ENCODE results near the gene QRICH1. TPM values are rescaled to one million over a fixed set of nuclear protein-coding genes. Genes with fewer than 3 reads are reported as not detected.

The QRICH1 gene
- total RNA-seq, 1 experiment from 2014 or later: 107 TPM

DNA sequence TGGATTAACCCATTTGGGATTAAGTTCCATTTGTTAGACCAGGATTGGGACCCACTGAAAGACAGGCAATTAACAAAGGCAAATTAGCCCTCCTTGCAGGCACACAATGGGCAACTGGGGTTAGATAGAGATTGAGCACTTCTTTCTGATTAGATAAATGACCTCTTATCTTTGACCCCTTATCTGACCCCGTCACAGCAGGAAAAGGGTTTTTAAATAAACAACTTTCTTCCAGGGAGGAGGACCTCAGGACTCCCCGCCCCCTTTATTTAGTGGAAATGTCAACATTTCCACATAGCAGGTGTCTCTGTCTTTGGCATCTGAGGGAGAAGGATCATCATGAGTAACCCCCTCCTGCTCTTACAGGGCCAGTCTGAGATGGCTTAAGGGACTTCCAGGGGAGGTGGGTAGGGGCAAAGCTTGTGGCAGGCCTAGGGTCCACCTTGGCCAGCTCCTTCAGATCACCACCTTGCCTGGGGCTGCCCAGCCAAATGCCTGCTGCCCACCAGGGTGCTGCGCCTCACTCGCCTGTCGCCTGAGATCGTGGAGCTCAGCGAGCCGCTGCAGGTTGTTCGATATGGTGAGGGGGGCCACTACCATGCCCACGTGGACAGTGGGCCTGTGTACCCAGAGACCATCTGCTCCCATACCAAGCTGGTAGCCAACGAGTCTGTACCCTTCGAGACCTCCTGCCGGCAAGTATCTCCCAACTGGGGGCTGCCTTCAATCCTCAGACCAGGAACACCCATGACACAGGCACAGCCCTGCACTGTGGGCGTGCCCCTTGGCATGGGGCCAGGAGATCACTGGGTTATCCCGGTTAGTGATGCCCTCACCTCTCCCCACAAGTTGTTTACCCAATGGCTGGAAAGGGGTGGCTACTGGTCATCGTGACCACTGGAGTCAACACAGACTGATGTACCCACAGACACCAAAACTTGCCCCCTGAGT lies 89.2 kb downstream of the QRICH1 start:
- Mint-ChIP-seq H3K4me1 (ENCODE audit: low read depth, unreplicated experiment) (peaks cover 16% of the 10 kb centered on the region), H3K9me3 (ENCODE audit: low read depth, unreplicated experiment) (no peaks in the 10 kb centered on the region), H3K4me3 (ENCODE audit: low read depth, unreplicated experiment) (no peak overlapping the region), H3K27me3 (ENCODE audit: unreplicated experiment) (no peaks in the 10 kb centered on the region), H3K36me3 (ENCODE audit: insufficient read depth, unreplicated experiment) (peaks cover 49% of the 10 kb centered on the region), H3K27ac (ENCODE audit: unreplicated experiment) (no peak overlapping the region)
- BruUV-seq (replicated peaks): no TSS peak
- CTCF ChIA-PET: interaction anchor here (0.6 kb wide), 1 partner anchor 719 kb away, joined by 7 read pairs; no protein-coding TSS in a partner anchor
- TF ChIP-seq CTCF (IDR thresholded peaks at IDR 0.05; ENCODE audit: unreplicated experiment): no peak
- DNase-seq: peak; percentile 45
- intact Hi-C loops (cut with micrococcal nuclease; ENCODE audit: unreplicated experiment): no loop called here

- Mint-ChIP-seq H3K9me3 (ENCODE audit: low read depth, unreplicated experiment) (no peaks in the 10 kb centered on the region), H3K27ac (ENCODE audit: unreplicated experiment) (no peak overlapping the region), H3K36me3 (ENCODE audit: insufficient read depth, unreplicated experiment) (peaks cover 18% of the 10 kb centered on the region), H3K4me1 (ENCODE audit: low read depth, unreplicated experiment) (no peaks in the 10 kb centered on the region), H3K4me3 (ENCODE audit: low read depth, unreplicated experiment) (no peak overlapping the region), H3K27me3 (ENCODE audit: unreplicated experiment) (no peaks in the 10 kb centered on the region)
- no TSS peak for BruUV-seq (replicated peaks)
- CTCF ChIA-PET: no interaction called here
- no peak for TF ChIP-seq CTCF (IDR thresholded peaks at IDR 0.05; ENCODE audit: unreplicated experiment)
- no peak for DNase-seq
- intact Hi-C loops (cut with micrococcal nuclease; ENCODE audit: unreplicated experiment): no loop called here
Measured at GRCh38 chr3:49001155-49001554, 92.7 kb downstream of the QRICH1 start.

DNA sequence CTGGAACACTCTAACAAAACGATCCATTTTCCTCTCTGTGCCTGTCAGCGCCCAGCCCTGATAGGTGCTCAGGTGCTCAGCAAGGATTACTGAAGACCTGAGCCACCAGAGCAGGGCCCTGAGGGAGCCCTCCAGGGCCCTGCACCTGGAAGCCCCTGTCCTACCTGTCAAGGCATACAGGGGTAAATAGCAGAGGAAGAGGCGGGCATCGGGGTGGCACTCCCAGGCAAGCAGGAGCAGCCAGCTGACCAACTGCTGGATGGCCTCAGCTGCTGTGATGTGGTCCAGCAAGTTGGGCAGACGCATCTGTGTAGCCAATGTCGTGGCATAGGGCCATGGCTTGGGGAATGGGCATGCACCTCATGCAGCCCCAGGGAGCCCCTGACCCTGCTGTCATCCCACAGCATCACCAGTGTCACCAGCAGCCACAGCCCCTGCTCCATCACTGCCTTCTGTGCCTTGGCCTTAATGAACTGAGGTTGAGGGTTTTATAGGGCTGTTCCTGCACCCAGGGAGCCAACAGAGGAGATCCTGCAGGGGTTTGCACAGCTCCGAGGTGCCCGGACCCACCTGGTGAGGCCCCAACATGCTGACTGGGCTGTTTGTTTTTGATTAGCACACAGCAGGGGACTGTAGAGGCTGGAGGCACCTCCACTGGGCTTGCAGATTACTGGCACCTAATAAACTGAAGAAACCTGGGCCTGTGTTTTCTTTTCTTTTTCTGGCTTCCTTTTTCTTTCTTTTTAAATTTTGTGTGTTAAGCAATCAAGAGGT lies 94.6 kb downstream of the QRICH1 start:
- intact Hi-C loops (cut with micrococcal nuclease; ENCODE audit: unreplicated experiment): no loop called here
- Mint-ChIP-seq H3K27ac (ENCODE audit: unreplicated experiment) (no peak overlapping the region), H3K36me3 (ENCODE audit: insufficient read depth, unreplicated experiment) (peaks cover 12% of the 10 kb centered on the region), H3K4me1 (ENCODE audit: low read depth, unreplicated experiment) (no peaks in the 10 kb centered on the region), H3K4me3 (ENCODE audit: low read depth, unreplicated experiment) (no peak overlapping the region), H3K27me3 (ENCODE audit: unreplicated experiment) (no peaks in the 10 kb centered on the region), H3K9me3 (ENCODE audit: low read depth, unreplicated experiment) (no peaks in the 10 kb centered on the region)
- DNase-seq: no peak
- TF ChIP-seq CTCF (IDR thresholded peaks at IDR 0.05; ENCODE audit: unreplicated experiment): no peak
- BruUV-seq (replicated peaks): no TSS peak
- CTCF ChIA-PET: no interaction called here

DNA sequence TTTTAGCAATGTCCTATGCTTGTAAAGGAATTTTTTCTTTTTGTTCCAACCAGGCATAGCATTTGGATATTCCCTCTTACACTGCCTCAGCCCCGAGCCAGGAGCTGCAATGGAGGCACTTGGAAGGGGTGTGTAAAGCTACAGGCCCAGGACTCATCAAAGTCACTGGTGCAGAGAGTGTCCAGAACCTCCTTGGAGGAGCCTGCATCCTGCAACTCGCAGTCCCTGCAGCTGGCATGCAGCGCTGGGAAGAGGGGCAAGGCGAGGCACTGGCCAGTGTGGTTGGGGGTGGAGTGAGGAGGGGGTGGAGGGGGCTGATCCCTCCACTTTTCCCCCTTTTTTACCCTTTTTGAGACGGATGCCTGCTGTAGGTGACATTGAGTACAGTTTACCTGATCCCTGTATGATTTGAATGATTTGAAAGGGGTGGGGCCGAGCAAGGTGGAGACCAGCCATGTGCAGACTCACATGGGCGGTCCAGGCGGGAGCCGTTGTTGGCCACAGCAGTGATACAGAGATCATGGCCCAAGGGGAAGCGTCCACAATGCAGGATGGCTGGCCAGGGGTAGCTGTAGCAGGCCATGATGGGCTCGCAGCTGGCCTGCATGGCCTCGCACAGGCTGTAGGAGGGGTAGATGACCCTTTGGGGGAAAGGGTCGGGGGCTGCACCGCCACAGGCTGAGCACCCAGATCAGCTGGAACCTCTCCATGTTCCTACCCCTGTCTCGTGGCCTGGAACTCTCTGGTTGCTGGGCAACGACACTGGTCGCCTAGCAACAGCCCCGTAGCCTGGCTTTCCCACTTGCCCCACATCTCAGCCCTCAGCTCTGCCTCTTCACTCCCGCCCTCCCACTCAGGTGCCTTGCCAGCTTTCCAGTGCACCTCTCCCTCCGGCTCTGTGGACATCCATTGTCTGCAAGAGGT lies 95.9 kb downstream of the QRICH1 start:
- Mint-ChIP-seq H3K27ac (ENCODE audit: unreplicated experiment) (no peak overlapping the region), H3K27me3 (ENCODE audit: unreplicated experiment) (no peaks in the 10 kb centered on the region), H3K4me3 (ENCODE audit: low read depth, unreplicated experiment) (no peak overlapping the region), H3K4me1 (ENCODE audit: low read depth, unreplicated experiment) (no peaks in the 10 kb centered on the region), H3K9me3 (ENCODE audit: low read depth, unreplicated experiment) (no peaks in the 10 kb centered on the region), H3K36me3 (ENCODE audit: insufficient read depth, unreplicated experiment) (peaks cover 12% of the 10 kb centered on the region)
- DNase-seq: no peak
- intact Hi-C loops (cut with micrococcal nuclease; ENCODE audit: unreplicated experiment): no loop called here
- CTCF ChIA-PET: interaction anchor here (0.6 kb wide), 1 partner anchor 92 kb away, joined by 3 read pairs; no protein-coding TSS in a partner anchor
- TF ChIP-seq CTCF (IDR thresholded peaks at IDR 0.05; ENCODE audit: unreplicated experiment): no peak
- BruUV-seq (replicated peaks): no TSS peak

Data from Calu3 (cell line).